Epidermal melanocyte (primary cell): ENCODE results near the gene ARPP21.
"Not testable (repeated sequence)": the region's sequence is repeated elsewhere in the genome, so short reads cannot be mapped to it uniquely, and the experiment has no call there.

Source experiments
- DNase-seq: peaks from one replicate; pipeline ENCODE4 v3.0.0; 2011; ENCODE audit warnings: low spot score; ENCODE audit not compliant: insufficient read length

ARPP21 gene

DNA sequence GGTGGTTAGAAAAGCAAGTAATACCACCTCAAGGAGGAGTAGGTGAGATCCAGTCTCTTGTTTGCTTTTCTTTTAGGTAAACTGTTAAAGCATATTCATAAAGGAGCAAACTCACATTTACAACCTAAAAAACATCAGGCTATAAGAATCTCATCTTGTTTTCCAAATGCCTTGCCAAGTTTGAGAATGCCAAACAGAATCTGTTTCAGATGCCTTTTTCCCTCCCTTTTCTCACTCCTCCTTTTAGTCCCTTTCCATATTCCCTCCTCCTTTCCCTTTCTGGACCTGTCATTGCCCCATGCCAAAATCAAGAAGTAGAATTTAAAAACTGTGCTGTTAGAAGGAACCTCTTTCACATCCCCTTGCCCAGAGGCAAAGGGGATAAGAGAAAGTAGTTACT, 140.3 kb downstream of the ARPP21 start:
- DNase-seq: no peak

DNA sequence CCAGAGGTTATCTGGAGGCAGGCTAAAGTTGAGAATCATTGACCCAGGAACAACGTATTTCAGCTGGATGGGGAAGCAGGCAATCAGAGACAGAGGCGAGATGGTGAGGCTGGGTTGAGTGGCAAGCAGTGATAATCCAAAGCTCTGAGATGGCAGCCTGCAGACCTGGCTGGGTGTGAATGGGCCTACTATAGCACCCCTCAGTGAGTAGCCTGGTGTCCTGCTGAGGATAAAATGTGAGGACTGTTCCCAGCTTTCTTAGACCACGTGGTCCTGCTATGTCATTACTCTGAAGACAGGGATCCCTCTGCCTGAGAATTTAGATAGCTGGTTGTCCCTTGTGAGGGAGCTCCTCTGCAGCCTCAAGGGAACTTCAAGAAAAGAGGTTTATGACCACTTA, 141.5 kb downstream of the ARPP21 start:
- no peak for DNase-seq

DNA sequence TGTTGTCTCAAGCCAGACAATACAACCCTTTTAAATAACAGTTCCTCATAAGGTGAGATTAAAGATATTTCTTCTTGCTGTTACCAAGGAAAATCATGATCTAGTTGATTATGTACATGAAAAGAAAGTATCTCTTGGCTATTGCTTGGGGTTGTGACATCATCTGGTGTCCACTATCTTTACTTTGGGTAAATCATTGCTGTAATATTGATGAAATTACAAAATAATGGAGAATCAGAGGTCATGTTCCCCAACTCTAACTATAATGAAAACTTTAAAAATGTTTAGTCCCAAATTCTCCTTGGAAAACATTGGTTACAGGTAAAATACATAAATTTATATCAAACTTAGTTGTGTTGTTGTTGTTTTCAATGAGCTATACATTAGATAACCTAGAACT, 142.2 kb downstream of the ARPP21 start:
- DNase-seq: no peak

DNA sequence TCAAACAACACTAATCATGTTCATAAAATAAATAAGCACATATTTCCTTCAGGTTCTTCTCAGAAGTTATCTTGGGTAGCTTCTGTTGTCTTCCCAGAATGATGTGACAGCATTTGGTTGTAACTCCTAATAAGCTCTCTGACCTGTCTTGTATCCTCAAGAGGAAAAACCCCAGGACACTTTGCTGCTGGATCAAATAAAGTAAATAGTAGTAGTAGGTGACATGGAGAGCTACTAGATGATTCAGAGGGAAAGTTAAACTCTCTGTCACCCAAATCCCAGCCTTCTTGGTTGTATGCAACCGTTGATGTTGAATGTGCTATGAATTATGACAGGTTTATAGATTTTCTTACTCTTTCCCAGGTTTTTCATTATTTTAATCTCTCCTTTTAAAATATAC, 143.0 kb downstream of the ARPP21 start:
- no peak for DNase-seq

DNA sequence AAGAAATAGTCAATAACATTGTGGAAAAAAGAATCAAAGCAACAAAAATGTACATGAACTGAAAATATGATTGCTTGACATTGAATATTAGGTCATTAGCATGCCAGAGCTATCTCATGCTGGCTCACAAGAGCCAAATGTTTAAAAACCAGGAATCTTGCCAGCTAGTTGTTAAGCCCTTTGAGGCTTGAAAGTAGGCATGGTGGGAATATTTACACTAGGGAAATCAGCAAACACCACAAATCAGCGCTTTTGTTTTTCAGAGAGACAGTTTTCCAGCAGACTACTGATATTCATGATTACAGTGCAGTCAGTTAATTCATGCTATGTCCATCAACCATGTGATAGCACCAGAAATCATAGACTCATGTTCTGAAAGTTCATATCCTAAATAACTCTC, 144.8 kb downstream of the ARPP21 start:
- DNase-seq: no peak

DNA sequence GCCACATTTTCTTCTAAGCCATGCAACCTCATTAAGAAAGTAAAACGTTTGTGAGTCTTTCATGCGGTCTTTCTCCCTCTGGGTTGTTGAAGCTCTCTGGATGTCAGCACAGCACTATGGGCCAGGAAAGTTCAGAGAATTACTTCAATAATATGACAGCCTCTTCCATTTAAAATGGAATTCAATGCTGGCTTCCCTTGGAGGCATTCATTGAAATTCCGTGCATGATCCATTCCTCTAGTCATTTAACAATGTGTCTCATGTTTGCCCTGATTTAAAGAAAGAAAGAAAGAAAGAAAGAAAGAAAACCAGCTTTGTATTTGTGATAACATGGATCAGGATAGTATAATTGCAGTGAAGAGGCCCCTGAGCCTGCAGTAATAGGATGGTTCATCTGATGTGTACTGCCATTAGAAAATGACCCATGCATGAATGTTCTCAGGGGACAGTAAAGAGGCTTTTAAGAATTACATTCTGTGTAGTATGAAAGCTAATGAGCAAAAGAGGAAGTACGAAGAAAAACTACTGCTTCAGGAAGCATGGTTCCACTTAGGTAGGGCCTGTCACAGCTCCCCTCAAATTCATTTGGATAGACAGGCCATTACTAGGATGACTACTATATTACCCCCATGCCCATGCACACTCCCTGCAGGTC, 146.0 kb downstream of the ARPP21 start:
- no peak for DNase-seq

DNA sequence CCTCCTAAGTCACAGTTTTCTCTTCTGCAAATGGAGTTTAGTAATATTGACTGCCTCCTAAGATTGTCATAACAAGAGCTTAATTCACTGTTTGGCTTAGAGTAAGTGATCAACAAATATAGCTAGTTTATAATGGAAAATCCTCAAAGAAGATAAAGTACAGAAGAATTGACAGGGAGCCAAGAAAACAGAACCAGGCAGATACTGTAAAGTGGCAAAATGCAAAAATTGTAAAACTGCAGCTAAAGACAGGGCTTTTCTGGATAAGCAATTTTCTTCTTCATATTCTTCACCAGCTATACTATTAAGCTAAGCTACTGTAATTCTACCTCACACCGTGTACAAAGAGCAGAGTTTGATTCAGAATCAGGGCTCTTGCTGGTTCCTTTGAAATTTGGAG, 148.6 kb downstream of the ARPP21 start:
- no peak for DNase-seq

DNA sequence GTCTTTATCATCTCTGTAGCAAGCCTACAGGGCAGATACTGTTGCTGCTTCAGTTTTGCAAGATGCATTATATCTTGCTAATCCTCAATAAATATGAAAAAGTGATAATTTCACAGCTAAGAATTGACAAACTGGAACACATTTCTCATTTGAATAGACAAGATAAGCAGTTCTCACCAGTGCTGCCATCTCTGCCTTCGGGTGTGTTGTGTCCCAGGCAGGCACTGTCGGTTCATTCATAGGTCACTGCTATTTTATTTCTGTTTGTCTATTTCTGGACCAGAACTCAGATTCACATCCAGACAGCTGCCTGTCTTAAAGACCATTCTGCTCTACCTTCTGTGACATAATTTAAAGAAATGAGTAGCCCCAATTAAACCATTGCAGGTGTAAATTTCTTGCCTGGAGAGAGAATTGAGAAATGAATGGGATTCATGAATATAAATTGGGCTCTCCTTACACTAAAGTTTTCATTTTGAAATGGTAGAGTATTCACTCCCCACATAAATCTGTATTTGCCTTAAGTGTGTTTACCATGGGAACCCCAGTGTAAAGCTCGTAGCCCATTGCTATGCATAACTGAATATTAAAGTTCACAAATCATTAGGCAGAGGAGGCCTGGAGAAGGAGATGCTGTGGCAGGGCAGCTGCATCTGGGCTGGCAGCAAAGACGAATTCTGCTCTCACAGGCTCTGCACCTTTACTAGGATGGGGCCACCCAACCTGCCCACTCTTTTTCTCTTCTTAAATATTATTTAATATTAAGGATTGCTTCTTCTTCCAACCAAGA, 149.9 kb downstream of the ARPP21 start:
- DNase-seq: no peak

DNA sequence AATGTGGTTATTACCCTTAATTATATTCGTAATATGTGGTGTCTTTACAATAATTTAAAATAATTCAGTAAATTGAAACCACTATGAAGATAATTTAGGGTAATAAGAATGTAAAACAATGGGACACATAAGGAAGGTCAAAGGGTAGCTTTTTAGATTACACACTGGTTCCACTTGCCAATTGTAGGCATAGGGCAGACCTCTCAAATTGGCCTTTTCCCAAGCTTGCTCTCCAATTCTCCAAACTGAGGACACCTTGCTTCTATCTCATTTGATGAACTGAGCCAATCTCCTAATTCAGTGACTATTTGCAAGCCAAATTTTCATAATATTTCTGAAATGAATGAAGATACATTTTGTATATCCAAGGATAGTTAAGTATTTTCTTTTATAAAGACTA, 151.4 kb downstream of the ARPP21 start:
- DNase-seq: no peak

DNA sequence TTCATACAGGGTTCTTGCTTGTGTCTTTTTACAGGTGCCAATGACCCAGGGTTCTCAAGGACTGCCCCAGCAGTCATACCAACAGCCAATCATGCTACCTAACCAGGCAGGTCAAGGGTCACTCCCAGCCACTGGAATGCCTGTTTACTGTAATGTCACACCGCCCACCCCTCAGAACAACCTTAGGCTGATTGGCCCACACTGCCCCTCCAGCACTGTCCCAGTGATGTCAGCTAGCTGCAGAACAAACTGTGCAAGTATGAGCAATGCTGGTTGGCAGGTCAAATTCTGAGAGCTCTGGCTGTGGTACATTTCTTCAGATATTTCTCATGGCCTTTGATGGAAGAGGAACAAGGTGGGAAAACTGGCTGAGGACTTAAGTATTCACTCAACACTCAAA, 154.3 kb downstream of the ARPP21 start:
- no peak for DNase-seq

DNA sequence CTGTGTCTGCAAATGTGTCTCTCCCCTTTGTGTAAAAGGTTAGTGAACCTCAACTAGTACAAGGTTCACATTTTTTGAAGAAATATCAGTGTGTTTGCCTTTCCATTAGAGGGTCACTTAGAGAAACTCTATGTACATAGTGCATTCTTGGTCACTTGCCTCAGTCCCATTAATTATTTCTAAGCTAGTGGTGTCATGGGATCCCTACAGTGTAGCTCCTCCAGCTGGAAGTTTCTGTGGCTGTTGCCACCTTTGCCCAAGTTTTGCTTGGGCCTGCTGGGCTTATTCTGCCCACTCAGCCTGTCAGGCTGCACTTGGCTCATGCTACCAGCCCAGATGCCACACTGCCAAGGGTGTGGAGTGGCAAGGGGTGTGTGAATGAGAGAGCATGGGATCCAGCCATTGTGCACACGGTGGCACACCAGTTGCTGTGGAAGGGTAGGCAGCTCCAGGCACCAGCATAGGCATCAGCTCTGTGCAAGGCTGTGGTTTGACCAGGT, 161.7 kb downstream of the ARPP21 start:
- DNase-seq: no peak

DNA sequence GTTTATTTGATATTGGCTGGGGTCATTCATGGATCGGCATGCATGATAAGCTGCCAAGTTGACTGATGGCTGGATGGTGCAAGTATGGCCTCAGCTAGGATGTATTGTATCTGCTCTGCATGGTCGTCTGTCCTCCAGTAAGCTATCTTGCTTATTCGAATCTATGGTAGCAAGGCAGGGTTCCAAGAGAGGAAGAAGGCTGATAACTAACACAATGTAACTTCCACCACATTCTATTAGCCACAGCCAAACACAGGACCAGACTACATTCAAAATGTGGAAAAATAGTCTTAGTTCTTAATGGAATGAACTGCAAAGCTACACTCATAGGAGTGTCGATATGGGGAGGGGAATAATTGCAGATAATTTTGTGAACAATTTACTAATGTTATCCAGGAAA, 175.2 kb downstream of the ARPP21 start:
- DNase-seq: no peak

DNA sequence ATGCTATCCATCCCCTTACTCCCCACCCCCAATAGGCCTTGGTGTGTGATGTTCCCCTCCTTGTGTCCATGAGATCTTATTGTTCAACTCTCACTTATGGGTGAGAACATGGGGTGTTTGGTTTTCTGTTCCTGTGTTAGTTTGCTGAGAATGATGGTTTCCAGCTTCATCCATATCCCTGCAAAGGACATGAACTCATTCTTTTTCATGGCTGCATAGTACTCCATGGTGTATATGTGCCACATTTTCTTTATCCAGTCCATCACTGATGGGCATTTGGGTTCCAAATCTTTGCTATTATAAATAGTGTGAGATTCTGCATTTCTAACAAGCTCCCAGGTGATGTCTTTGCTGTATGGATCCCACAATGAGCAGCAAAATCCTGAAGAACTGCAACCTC, 176.5 kb downstream of the ARPP21 start:
- DNase-seq: not testable (repeated sequence)

DNA sequence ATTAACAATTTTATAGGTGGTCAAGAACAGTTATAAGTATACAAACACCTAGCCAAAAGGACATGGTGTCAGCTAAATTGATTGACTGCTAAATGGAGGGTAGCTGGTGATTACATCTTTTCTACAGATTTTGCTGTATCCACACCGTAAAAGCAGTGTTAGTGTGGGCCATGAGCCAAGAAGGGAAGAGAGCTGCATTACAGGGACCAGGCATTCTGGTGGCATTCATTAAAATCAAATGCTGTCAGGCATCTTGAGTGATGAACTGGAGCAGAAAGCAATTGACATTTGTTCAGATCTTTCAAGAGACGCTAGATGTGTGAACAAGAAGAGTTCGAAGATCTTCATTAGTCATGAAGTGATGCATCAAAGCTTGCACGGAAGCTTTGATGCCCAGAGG, 177.9 kb downstream of the ARPP21 start:
- no peak for DNase-seq

DNA sequence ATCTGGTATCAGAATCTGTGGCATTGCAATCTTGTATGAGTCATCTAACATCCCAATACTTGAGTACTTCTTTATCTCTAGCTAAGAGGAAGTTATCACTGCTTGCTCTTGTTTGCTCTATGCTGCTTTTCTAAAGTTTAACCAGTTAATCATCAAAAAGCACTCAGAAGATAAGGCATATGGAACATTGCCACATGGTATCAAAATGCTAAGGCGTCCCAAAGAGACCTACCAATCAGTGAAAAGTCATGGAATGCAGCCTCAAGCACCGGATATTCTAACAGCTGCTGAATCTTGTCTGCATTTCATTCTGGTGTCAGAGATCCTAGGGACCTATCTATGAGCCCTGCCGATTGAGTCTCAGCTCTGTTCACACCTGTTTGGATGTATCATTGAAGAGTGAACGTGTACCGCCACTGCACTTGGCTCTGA, 192.8 kb downstream of the ARPP21 start:
- DNase-seq: no peak
